Smooth muscle cell (in vitro differentiated cells): ENCODE data around the gene BFSP1. TPM values are rescaled to one million over a fixed set of nuclear protein-coding genes. Genes with fewer than 3 reads are reported as not detected.

Experiments
- DNase-seq: peaks from one replicate; lab custom pipeline; 2025; ENCODE audit not compliant: unreplicated experiment; lab: John Stamatoyannopoulos, UW
- H2AFZ ChIP-seq: fragments of 200-600 bp; sonication (generic); 2 replicates; pipeline ENCODE4 v1.6.0; 2016; ENCODE audit warnings: antibody characterized with exemption, low read depth, mild to moderate bottlenecking
- H3F3A ChIP-seq: fragments of 200-600 bp; sonication (generic); 2 replicates; pipeline ENCODE4 v1.6.0; 2017; ENCODE audit warnings: antibody characterized with exemption, low read depth
- H3K27ac ChIP-seq: fragments of 200-600 bp; sonication (generic); 2 replicates; pipeline ENCODE4 v1.5.1; 2016; ENCODE audit warnings: low read depth, mild to moderate bottlenecking
- H3K27me3 ChIP-seq: fragments of 200-600 bp; sonication (generic); 2 replicates; pipeline ENCODE4 v1.6.1; 2016; ENCODE audit warnings: low read depth, mild to moderate bottlenecking
- H3K36me3 ChIP-seq: fragments of 200-600 bp; sonication (generic); 2 replicates; pipeline ENCODE4 v1.5.1; 2016; ENCODE audit warnings: low read depth
- H3K4me1 ChIP-seq: fragments of 200-600 bp; sonication (generic); 2 replicates; pipeline ENCODE4 v1.5.1; 2016; ENCODE audit warnings: low read depth
- H3K4me2 ChIP-seq: fragments of 200-600 bp; sonication (generic); 2 replicates; pipeline ENCODE4 v1.6.0; 2016; ENCODE audit warnings: mild to moderate bottlenecking
- H3K4me3 ChIP-seq: fragments of 200-600 bp; sonication (generic); 2 replicates; pipeline ENCODE4 v1.5.1; 2016; ENCODE audit warnings: mild to moderate bottlenecking
- H3K79me2 ChIP-seq: fragments of 200-600 bp; sonication (generic); 2 replicates; pipeline ENCODE4 v1.6.0; 2016; ENCODE audit warnings: low read depth, mild to moderate bottlenecking
- H3K9ac ChIP-seq: fragments of 200-600 bp; sonication (generic); 2 replicates; pipeline ENCODE4 v1.6.0; 2016; ENCODE audit warnings: low read depth
- H3K9me3 ChIP-seq: fragments of 200-600 bp; sonication (generic); replicated peaks from 2 replicates; pipeline ENCODE4 v1.5.1; 2016; ENCODE audit warnings: low read depth
- H4K20me1 ChIP-seq: fragments of 200-600 bp; sonication (generic); 2 replicates; pipeline ENCODE4 v1.6.0; 2016; ENCODE audit warnings: low read depth
- WGBS: methylation state at CpG from one replicate; pipeline ENCODE4 v1.1.7; 2016; ENCODE audit warnings: low lambda C conversion rate; 5-methylcytosine and 5-hydroxymethylcytosine counted together
- polyA plus RNA-seq: library from polyadenylated mRNA; unstranded; fragments of >200 nt; fragmentation: Nextera tagmentation; extraction: Ambion mirVana; gene quantifications from 2 replicates; pipeline ENCODE4 v1.2.1, GENCODE V29; 2016
- total RNA-seq: library from RNA; depleted of rRNA; stranded (reverse); fragments of >200 nt; gene quantifications from 2 replicates; pipeline ENCODE4 v1.2.3, GENCODE V29; 2014
- TF ChIP-seq, protein P1 (sequence below): fragments of 200-600 bp; sonication (generic); IDR thresholded peaks from 2 replicates; pipeline ENCODE4 v1.5.1; 2017; ENCODE audit warnings: borderline replicate concordance, mild to moderate bottlenecking, antibody characterized with exemption; ENCODE audit not compliant: insufficient read depth, poor library complexity, severe bottlenecking

The BFSP1 gene
- total and polyA plus RNA-seq, 2 experiments from 2014 or later = 0.76 to 1.6 TPM

DNA sequence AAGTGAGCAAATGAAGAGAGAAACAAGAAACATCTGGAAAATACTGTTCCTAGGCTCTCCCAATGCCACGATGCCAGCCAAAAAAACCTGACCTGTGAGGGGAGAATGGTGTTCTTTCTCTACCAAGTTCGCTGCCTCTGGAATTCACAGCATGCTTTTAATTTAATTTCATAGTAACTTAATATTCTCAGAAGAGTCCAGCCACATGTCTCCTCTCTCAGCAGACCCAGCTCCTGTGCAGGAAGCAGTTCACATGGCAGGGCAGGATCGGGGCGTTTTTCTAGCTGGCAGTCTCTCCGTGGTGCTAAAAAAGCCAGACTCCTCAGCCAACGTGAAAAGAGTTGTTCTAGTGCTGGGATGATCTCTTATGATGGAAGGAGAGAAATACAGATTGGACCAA lies 57.5 kb downstream of the BFSP1 start:
- no peaks in the 10 kb centered on the region for H3K9me3 ChIP-seq
- no peak overlapping the region for H3K4me2 ChIP-seq
- DNase-seq = no peak
- no peaks in the 10 kb centered on the region for H3K79me2 ChIP-seq
- H3K27me3 ChIP-seq = no peaks in the 10 kb centered on the region
- H3F3A ChIP-seq = no peaks in the 10 kb centered on the region
- 91% methylated on average over 6 of the region's 6 CpGs for WGBS
- no peaks in the 10 kb centered on the region for H4K20me1 ChIP-seq
- H2AFZ ChIP-seq = no peak overlapping the region
- TF ChIP-seq, protein P1, sequence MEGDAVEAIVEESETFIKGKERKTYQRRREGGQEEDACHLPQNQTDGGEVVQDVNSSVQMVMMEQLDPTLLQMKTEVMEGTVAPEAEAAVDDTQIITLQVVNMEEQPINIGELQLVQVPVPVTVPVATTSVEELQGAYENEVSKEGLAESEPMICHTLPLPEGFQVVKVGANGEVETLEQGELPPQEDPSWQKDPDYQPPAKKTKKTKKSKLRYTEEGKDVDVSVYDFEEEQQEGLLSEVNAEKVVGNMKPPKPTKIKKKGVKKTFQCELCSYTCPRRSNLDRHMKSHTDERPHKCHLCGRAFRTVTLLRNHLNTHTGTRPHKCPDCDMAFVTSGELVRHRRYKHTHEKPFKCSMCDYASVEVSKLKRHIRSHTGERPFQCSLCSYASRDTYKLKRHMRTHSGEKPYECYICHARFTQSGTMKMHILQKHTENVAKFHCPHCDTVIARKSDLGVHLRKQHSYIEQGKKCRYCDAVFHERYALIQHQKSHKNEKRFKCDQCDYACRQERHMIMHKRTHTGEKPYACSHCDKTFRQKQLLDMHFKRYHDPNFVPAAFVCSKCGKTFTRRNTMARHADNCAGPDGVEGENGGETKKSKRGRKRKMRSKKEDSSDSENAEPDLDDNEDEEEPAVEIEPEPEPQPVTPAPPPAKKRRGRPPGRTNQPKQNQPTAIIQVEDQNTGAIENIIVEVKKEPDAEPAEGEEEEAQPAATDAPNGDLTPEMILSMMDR = no peak
- no peaks in the 10 kb centered on the region for H3K4me1 ChIP-seq
- H3K36me3 ChIP-seq = no peaks in the 10 kb centered on the region
- H3K9ac ChIP-seq = no peak overlapping the region
- no peak overlapping the region for H3K27ac ChIP-seq
- H3K4me3 ChIP-seq = no peak overlapping the region

DNA sequence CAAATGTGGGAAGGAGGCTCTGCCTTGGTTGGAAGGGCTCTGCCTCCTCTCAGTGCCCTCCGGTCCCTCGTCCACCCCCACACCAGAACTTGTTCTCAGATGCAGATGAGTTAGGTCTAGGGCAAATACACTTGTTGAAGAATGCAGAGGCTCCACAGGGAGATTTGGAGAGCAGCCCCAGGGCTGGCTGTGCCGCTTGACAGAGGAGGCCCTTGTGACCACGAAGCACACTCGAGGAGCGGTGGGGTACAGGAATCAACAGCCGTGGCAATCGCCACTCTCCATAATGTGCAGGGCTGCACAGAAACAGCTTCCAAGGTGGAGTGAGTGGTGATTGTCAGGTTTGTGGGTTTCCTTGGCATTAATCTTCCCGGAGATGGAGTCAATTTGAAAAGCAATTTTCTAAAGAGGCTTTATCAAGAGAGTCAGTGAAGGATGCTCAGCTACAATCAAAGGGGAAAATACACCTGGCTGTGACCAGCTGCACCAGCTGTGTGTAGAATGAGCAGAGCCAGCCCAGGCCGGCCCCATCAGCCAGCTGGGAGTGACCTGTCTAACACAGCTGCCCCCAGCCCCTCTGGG lies 59.5 kb downstream of the BFSP1 start:
- no peak overlapping the region for H3K27ac ChIP-seq
- TF ChIP-seq, protein P1 = no peak
- no peaks in the 10 kb centered on the region for H3K27me3 ChIP-seq
- H3K9ac ChIP-seq = no peak overlapping the region
- no peak overlapping the region for H2AFZ ChIP-seq
- H3K4me1 ChIP-seq = no peaks in the 10 kb centered on the region
- H3K79me2 ChIP-seq = no peaks in the 10 kb centered on the region
- H3K36me3 ChIP-seq = no peaks in the 10 kb centered on the region
- no peak overlapping the region for H3K4me3 ChIP-seq
- H3K9me3 ChIP-seq = no peaks in the 10 kb centered on the region
- WGBS = 86% methylated on average over 10 of the region's 10 CpGs
- no peak for DNase-seq
- H3F3A ChIP-seq = no peaks in the 10 kb centered on the region
- H3K4me2 ChIP-seq = no peak overlapping the region
- no peaks in the 10 kb centered on the region for H4K20me1 ChIP-seq

DNA sequence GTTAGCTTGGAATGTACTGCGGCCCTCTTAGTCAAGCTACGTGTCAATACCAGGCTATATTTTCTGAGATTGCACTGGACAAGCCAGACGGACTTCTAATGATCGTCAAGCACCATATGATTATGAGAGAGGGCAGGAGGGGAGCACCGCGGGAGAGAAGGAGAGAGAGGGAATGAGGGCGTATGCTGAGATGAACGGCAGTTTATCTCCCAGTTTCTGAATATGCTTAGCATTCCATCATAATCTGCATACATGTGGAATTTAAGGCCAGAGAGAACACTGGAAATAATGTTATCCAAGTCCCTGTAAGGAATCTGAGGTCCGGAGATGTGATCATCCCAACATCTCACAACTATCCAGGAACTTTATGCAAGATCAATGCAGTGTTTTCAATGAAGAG lies 60.2 kb downstream of the BFSP1 start:
- Histone ChIP-seq H3K4me2 (no peak overlapping the region), H3K36me3 (no peaks in the 10 kb centered on the region), H4K20me1 (no peaks in the 10 kb centered on the region)

DNA sequence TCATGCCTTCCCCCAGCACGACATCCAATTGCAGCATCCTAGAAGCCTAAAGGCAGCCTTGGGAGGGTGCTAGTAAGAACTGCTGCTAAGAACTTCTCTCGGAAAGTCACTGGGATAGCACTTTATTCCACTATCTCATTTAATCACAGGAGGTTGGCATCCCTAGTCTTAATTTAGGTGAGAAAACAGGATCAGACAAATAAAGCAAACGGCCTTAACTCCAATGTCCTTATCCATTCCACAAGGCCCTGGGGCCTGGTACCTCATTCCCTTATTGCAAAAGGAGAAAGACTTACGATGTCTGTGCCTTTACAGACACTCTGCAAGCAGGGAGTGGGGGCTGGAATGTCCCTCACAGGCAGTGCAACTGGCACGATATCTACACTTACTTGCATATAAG lies 60.7 kb downstream of the BFSP1 start:
- Histone ChIP-seq H2AFZ (no peak overlapping the region), H3K79me2 (no peaks in the 10 kb centered on the region), H3F3A (no peaks in the 10 kb centered on the region), H3K4me1 (no peaks in the 10 kb centered on the region), H3K4me2 (no peak overlapping the region), H3K4me3 (no peak overlapping the region), H3K9ac (no peak overlapping the region), H3K27me3 (no peaks in the 10 kb centered on the region), H3K9me3 (no peaks in the 10 kb centered on the region), H4K20me1 (no peaks in the 10 kb centered on the region), H3K27ac (no peak overlapping the region), H3K36me3 (no peaks in the 10 kb centered on the region)
- WGBS = 94% methylated on average over 5 of the region's 5 CpGs
- no peak for DNase-seq
- TF ChIP-seq, protein P1 = no peak

More for the DNA sequence above, 60.2 kb downstream of the BFSP1 start:
- Histone ChIP-seq H3K27ac (no peak overlapping the region), H3F3A (no peaks in the 10 kb centered on the region), H3K4me1 (no peaks in the 10 kb centered on the region), H3K9me3 (no peaks in the 10 kb centered on the region), H3K79me2 (no peaks in the 10 kb centered on the region), H2AFZ (no peak overlapping the region), H3K4me3 (no peak overlapping the region), H3K9ac (no peak overlapping the region), H3K27me3 (no peaks in the 10 kb centered on the region)
- TF ChIP-seq, protein P1 = no peak
- DNase-seq = no peak
- 92% methylated on average over 9 of the region's 9 CpGs for WGBS
